ENCODE data around the gene HSPA4L. TPM values are rescaled to one million over a fixed set of nuclear protein-coding genes. Genes with fewer than 3 reads are reported as not detected.

Gene HSPA4L
- total RNA-seq = 15.7 and 21.7 TPM in 2 replicates

DNA sequence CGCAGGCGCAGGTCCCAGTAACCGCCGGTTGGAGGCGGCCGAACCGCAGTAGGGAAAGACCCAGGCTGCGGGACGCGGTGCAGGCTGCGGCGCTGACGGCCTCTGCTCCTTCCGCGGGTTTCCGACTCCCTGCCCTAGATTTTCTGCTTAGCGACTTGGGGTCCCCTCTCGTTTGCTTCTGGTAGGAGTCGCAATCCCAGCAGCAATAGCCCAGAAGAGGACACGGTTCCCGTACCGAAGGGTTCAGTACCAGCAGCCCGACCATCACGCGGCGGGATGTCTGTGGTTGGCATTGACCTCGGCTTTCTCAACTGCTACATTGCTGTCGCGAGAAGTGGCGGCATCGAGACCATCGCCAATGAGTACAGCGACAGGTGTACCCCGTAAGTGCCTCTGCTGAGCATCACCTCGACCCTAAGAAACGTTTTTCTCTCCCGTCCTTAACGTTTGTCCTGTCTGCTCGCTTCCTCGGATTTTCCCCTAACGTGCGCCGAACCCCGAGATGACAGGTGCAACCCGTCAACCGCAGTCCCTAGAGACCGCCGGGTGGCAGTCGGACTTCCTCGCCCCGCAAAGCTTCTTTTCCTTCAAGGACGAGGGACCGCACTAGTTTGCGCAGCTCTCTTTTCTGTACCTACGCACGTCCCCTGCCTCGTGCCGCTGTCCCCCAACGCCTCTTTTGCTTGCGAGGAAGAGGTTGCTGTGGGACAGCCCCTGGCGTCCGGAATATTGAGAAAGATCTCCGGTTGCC, at the start of gene HSPA4L:
HSPA4L (plus strand) TSS at position 48 of the 751 bp plus-strand sequence; CDS start at position 277, 229 bp downstream.

DNA sequence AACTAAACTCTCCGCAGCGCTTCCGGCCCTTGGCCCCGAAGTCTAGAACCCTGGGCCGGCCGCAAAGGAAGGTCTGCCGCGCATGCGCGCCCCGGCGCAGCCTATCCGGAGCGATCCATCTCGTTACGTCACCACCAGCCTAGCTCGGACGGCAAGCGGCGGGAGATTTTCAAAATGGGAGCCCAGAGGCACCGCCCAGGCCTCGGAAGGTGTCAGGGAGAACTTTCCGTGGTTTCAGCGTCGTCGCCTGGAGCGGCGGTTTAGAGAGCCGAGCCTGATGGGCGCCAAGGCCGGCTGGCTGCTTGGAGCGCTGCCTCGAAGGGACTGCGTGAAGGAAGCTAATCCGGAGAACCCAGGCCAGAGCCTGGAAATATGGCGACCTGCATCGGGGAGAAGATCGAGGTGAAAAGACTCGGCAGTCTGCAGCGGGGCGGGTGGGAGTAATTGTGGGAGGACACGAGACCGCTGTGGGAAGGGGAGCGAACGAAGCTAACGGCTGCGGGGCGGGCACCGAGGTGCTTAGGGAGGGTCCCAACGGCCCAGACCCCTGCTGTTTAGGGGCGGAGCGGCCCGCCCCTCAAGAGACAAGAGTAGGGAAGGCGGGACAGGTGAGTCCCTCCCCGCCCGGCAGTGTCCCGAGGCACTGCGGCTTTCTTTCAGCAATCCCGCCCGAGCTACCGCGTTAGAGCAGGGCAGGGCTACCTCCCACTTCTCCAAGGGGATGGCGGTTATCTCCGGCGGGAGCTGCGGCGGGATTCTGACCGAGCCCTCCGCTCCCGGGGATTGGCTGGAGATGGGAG, 98.8 kb downstream of the HSPA4L start, which contains the start of gene PLK4:
PLK4 (plus strand) TSS at position 131 of the 800 bp plus-strand sequence; CDS start at position 373, 242 bp downstream.

Other genes with a start within 250 kb of the HSPA4L start
- 3.1 and 11.8 TPM in 2 replicates for gene INTU, start 149.4 kb upstream of the HSPA4L start, total RNA-seq
- under 0.01 TPM in 1 of 2 replicates, not detected in the other for gene SLC25A31, start 51.9 kb upstream of the HSPA4L start, total RNA-seq
- gene PLK4, start 98.6 kb downstream of the HSPA4L start, total RNA-seq = 2.5 and 19.6 TPM in 2 replicates
- gene MFSD8, start 182.9 kb downstream of the HSPA4L start, total RNA-seq = 12.3 and 19.2 TPM in 2 replicates
- gene ABHD18, start 183.1 kb downstream of the HSPA4L start, total RNA-seq = 4.4 and 5.4 TPM in 2 replicates

Data from regular cardiac myocyte (primary cell).